Right atrium auricular region (tissue), 2 donors: ENCODE measurements around the gene BCORL1. TPM values are rescaled to one million over a fixed set of nuclear protein-coding genes. Genes with fewer than 3 reads are reported as not detected.

Experiments used
- DNase-seq: peaks from one replicate; pipeline ENCODE4 v3.0.0-alpha.2; 2019; ENCODE audit warnings: low spot score
- H3K27ac ChIP-seq, 2 donors: fragments of 200-600 bp; sonication (generic); 1 replicate in 1 of 2; 2 replicates in 1 of 2; pipeline ENCODE4 v1.5.1; 2016 to 2019
- H3K27me3 ChIP-seq, 2 donors: fragments of 200-600 bp; sonication (generic); one replicate each; pipeline versions ENCODE4 v1.5.1 to v1.6.0; 2017 to 2019
- H3K36me3 ChIP-seq: fragments of 200-600 bp; sonication (generic); one replicate; pipeline ENCODE4 v1.5.1; 2016
- H3K4me1 ChIP-seq, 2 donors: fragments of 200-600 bp; sonication (generic); one replicate each; pipeline versions ENCODE4 v1.5.1 to v1.6.0; 2017 to 2019
- H3K4me3 ChIP-seq, 2 donors: fragments of 200-600 bp; sonication (generic); 1 replicate in 1 of 2; 2 replicates in 1 of 2; pipeline ENCODE4 v1.5.1; 2017 to 2019; ENCODE audit warnings: mild to moderate bottlenecking in 1 of 2, moderate library complexity in 1 of 2
- H3K9me3 ChIP-seq, 2 donors: fragments of 200-600 bp; sonication (generic); one replicate each; pipeline ENCODE4 v1.5.1; 2019
- total RNA-seq, 2 donors: library from RNA; depleted of rRNA; stranded (reverse); fragments of >200 nt; gene quantifications; one replicate each; pipeline ENCODE4 v1.1.0, GENCODE V29; 2016
- TF ChIP-seq, protein P1 (sequence below), 2 donors: fragments of 200-600 bp; sonication (generic); IDR thresholded peaks; one replicate each; pipeline ENCODE4 v1.5.1; 2019; ENCODE audit warnings: antibody characterized with exemption in 2 of 2

BCORL1 gene
- total RNA-seq, 2 donors from 2014 or later = 3.1 to 7.5 TPM

- Histone ChIP-seq H3K9me3 (no peaks in the 10 kb centered on the region), H3K4me1 (peaks cover 0 to 23% of the 10 kb centered on the region in 2 donors), H3K27ac (no peak overlapping the region), H3K27me3 (no peaks in the 10 kb centered on the region), H3K4me3 (no peak overlapping the region), H3K36me3 (no peaks in the 10 kb centered on the region)
- DNase-seq = peak; percentile 62
- TF ChIP-seq, protein P1, sequence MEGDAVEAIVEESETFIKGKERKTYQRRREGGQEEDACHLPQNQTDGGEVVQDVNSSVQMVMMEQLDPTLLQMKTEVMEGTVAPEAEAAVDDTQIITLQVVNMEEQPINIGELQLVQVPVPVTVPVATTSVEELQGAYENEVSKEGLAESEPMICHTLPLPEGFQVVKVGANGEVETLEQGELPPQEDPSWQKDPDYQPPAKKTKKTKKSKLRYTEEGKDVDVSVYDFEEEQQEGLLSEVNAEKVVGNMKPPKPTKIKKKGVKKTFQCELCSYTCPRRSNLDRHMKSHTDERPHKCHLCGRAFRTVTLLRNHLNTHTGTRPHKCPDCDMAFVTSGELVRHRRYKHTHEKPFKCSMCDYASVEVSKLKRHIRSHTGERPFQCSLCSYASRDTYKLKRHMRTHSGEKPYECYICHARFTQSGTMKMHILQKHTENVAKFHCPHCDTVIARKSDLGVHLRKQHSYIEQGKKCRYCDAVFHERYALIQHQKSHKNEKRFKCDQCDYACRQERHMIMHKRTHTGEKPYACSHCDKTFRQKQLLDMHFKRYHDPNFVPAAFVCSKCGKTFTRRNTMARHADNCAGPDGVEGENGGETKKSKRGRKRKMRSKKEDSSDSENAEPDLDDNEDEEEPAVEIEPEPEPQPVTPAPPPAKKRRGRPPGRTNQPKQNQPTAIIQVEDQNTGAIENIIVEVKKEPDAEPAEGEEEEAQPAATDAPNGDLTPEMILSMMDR (IDR thresholded peaks at IDR 0.05) = peak; percentile 69 to 77
Measured at GRCh38 chrX:130079824-130080406, 97.5 kb downstream of the BCORL1 start.

DNA sequence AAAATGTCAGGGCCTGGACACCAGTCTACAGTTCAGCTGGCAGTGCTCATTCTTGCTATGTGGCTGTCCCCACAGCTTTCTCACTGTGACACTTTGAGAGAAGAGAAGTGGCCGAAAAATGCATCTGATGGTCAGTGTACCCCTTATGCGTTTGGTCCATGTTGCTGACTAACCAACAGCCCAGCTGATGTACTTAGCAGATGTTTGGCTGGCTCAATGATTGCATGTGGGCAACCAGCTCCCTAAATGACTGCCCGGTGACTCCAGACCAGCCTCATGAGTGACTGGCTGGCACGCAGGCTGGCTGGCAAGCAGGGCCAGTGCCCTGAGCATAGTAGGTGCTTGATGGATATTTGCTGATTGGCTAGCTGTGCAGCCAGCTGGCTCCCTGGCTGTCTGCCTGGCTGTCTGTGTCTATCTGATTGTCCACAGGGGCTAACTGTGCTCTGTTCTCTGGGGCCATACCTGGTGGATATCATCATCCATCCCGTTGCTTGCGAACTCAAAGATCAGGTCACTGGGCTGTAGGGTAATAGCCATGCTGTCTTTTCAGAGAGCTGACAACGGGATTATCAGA is 98.4 kb downstream of the BCORL1 start:
- Histone ChIP-seq H3K27ac (peak overlapping the region in 1 of 2 donors; percentile 27), H3K36me3 (no peaks in the 10 kb centered on the region), H3K9me3 (no peaks in the 10 kb centered on the region), H3K27me3 (no peaks in the 10 kb centered on the region), H3K4me3 (no peak overlapping the region), H3K4me1 (peaks cover 0 to 30% of the 10 kb centered on the region in 2 donors)
- TF ChIP-seq, protein P1 (IDR thresholded peaks at IDR 0.05) = no peak
- no peak for DNase-seq

DNA sequence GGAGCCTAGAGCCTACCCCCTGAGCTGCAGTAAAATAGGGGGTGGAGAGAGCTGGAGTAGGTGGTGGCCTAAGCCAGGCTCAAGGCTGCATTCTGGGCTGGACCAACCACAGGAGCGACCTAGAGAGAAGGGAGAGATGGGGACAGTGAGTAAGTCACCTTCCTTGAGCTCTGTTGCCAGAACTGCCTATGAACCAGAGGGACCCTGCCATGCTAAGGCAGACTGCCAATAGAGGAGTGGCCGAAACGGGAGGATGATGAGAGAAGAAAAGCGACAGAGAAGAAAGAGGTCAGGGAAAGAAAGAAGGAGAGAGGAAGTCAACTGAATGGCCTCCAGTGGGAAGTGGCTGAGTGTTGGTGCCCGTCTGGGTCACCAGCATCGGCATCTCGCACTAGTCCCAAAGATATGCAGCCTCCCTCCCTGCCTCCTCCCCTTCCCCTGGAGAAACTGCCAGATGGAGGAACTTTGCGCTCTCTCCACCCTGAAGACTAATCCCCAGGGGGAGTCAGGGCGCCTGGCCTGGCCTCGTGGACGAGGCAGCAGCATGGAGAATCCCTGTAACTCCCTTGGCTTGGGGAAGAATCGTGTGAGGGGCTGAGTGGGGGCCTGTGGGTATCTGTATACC is 99.1 kb downstream of the BCORL1 start:
- H3K4me1 ChIP-seq = peaks cover 0 to 37% of the 10 kb centered on the region in 2 donors
- TF ChIP-seq, protein P1 (IDR thresholded peaks at IDR 0.05) = no peak
- H3K27ac ChIP-seq = peak overlapping the region; percentile 27 to 45
- no peak for DNase-seq
- H3K9me3 ChIP-seq = no peaks in the 10 kb centered on the region
- no peaks in the 10 kb centered on the region for H3K27me3 ChIP-seq
- H3K36me3 ChIP-seq = no peaks in the 10 kb centered on the region
- no peak overlapping the region for H3K4me3 ChIP-seq

- H3K4me3 ChIP-seq = peak overlapping the region in 1 of 2 donors; percentile 3
- H3K4me1 ChIP-seq = peaks cover 0 to 37% of the 10 kb centered on the region in 2 donors
Measured at GRCh38 chrX:130082244-130083106, 100.0 kb downstream of the BCORL1 start.

DNA sequence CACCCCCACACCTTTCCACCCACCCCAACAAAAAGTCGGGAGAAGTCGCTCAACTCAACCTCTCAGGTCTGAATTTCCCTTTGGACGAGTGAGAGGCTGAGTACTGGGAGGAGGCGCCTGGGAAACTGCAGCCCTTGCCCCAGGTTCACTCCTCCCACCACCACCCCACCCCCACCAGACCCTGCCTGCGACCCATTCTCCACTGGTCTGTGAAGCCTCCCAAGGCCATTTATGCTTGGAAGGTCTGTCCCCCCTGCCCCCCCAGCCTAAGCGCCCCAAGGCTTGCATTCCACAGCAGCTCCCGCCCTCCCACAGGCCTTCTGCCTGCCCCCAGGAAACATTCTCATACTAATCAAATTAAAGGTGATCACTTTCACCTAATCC is 100.7 kb downstream of the BCORL1 start:
- H3K27ac ChIP-seq = no peak overlapping the region
- no peaks in the 10 kb centered on the region for H3K36me3 ChIP-seq
- TF ChIP-seq, protein P1 (IDR thresholded peaks at IDR 0.05) = no peak
- peaks cover 0 to 37% of the 10 kb centered on the region in 2 donors for H3K4me1 ChIP-seq
- no peak for DNase-seq
- no peaks in the 10 kb centered on the region for H3K27me3 ChIP-seq
- H3K9me3 ChIP-seq = no peaks in the 10 kb centered on the region
- no peak overlapping the region for H3K4me3 ChIP-seq

More at GRCh38 chrX:130082244-130083106, 100.0 kb downstream of the BCORL1 start:
- peak; percentile 64 for DNase-seq
- no peaks in the 10 kb centered on the region for H3K9me3 ChIP-seq
- no peaks in the 10 kb centered on the region for H3K36me3 ChIP-seq
- TF ChIP-seq, protein P1 (IDR thresholded peaks at IDR 0.05) = peak in 1 of 2 donors; percentile 22
- H3K27me3 ChIP-seq = no peaks in the 10 kb centered on the region
- H3K27ac ChIP-seq = peak overlapping the region; percentile 27 to 45
